AG04450 (cell line): Measurements from ENCODE around the gene COL7A1. TPM values are rescaled to one million over a fixed set of nuclear protein-coding genes. Genes with fewer than 3 reads are reported as not detected.

Experiments used
- CTCF ChIA-PET: fragments of 300-600, 350-600 bp; formaldehyde crosslinking; extraction: SDS; loops from one replicate; lab custom pipeline; 2022; ENCODE audit warnings: antibody characterized with exemption, inconsistent platforms; lab: Charles Lee
- POLR2A ChIA-PET: fragments of 350-600 bp; formaldehyde crosslinking; extraction: SDS; loops from one replicate; lab custom pipeline; 2021; ENCODE audit warnings: antibody characterized with exemption, inconsistent platforms; lab: Yijun Ruan, JAX
- DNase-seq: peaks from one replicate; pipeline ENCODE4 v3.0.0-alpha.2; 2011; ENCODE audit warnings: low read depth, low spot score
- H3K27ac ChIP-seq: one replicate; pipeline ENCODE4 v1.5.1; 2012; ENCODE audit warnings: low read depth, low read length, control low read depth
- H3K27me3 ChIP-seq: one replicate; pipeline ENCODE4 v1.6.0; 2012; ENCODE audit warnings: low read length; ENCODE audit not compliant: control insufficient read depth, insufficient read depth
- H3K4me3 ChIP-seq: 2 replicates; pipeline ENCODE4 v1.5.1; 2011; ENCODE audit warnings: mild to moderate bottlenecking, low read depth, low read length, control low read depth
- H3K9me3 ChIP-seq: 2 replicates; pipeline ENCODE4 v1.5.1; 2012; ENCODE audit warnings: low read length; ENCODE audit not compliant: control insufficient read depth, insufficient read depth
- polyA plus RNA-seq: library from polyadenylated mRNA; depleted of rRNA; stranded (reverse); fragments of >200 nt; gene quantifications from 2 replicates; pipeline ENCODE4 v1.2.3, GENCODE V29; 2011
- TF ChIP-seq, protein P1 (sequence below): IDR thresholded peaks from 2 replicates; pipeline ENCODE4 v1.5.1; 2011; ENCODE audit warnings: low read depth, low read length, control low read depth, inconsistent platforms

Gene COL7A1
- polyA plus RNA-seq, 1 experiment = 19.8 TPM

- no peak for DNase-seq
Observed at GRCh38 chr3:48621461-48621869, 26.3 kb upstream of the COL7A1 start, which contains the start of gene TMEM89. TSS of gene TMEM89 (minus strand) at chr3:48621769. CDS start at chr3:48621756, 13 bp downstream.

DNA sequence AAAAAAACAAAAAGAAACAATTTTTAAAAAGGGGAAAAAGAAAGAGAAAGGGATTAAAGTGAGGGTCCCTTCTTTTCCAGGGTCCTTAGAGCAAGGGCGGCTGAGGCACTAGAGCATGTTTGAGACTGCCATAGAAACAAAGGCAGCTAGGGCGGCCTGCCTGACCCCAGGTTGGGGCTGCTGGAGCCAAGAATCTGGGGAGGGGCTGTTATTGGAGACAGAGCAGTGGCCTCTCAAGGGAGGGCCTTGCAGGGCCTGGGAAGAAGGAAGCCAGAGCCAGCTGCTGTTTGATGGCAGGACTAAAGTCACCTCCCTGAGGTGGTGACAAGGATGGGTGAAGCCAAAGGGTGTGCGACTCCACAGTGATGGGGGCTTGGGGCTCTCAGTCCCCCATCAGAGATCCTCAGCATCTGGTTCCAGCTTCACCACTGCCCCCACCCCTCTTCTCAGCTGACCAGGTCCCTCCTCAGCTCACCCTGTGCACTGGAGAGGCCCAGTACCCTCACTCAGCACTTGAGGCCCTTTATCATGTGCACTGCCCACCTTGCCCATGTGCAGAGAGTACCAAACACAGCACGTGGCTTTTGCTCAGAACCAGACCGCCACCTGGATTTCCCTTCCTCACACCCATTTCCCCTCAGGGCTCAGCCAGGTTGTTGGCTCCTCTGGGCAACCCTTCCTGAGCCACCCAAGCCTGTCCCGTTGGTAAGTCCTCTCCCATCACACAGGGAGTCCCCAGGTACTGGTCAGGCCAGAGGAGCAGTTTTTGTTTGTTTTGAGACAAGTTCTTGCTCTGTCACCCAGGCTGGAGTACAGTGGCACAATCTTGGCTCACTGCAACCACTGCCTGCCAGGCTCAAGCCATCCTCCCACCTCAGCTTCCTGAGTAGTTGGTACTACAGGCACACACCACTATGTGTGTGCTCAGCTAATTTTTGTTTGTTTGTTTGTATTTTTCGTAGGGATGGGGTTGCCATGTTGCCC, 24.7 kb upstream of the COL7A1 start:
- ChIA-PET CTCF (interaction anchor here (1.2 kb wide), 1 partner anchor 120 kb away, joined by 3 read pairs; no protein-coding TSS in a partner anchor), POLR2A (interaction anchor here (0.6 kb wide), 1 partner anchor 20 kb away, joined by 3 read pairs; no protein-coding TSS in a partner anchor)
- Histone ChIP-seq H3K27me3 (no peaks in the 10 kb centered on the region), H3K4me3 (no peak overlapping the region), H3K27ac (no peak overlapping the region), H3K9me3 (peaks cover 19% of the 10 kb centered on the region)
- TF ChIP-seq, protein P1, sequence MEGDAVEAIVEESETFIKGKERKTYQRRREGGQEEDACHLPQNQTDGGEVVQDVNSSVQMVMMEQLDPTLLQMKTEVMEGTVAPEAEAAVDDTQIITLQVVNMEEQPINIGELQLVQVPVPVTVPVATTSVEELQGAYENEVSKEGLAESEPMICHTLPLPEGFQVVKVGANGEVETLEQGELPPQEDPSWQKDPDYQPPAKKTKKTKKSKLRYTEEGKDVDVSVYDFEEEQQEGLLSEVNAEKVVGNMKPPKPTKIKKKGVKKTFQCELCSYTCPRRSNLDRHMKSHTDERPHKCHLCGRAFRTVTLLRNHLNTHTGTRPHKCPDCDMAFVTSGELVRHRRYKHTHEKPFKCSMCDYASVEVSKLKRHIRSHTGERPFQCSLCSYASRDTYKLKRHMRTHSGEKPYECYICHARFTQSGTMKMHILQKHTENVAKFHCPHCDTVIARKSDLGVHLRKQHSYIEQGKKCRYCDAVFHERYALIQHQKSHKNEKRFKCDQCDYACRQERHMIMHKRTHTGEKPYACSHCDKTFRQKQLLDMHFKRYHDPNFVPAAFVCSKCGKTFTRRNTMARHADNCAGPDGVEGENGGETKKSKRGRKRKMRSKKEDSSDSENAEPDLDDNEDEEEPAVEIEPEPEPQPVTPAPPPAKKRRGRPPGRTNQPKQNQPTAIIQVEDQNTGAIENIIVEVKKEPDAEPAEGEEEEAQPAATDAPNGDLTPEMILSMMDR = no peak
- no peak for DNase-seq

More at GRCh38 chr3:48621461-48621869, 26.3 kb upstream of the COL7A1 start, which contains the start of gene TMEM89:
- TF ChIP-seq, protein P1 = no peak
- Histone ChIP-seq H3K27ac (no peak within 1 kb of the TSS), H3K4me3 (no peak within 1 kb of the TSS), H3K27me3 (no peaks in the 10 kb centered on the region), H3K9me3 (peaks cover 16% of the 10 kb centered on the region)
- ChIA-PET CTCF (no interaction called here), POLR2A (no interaction called here)

DNA sequence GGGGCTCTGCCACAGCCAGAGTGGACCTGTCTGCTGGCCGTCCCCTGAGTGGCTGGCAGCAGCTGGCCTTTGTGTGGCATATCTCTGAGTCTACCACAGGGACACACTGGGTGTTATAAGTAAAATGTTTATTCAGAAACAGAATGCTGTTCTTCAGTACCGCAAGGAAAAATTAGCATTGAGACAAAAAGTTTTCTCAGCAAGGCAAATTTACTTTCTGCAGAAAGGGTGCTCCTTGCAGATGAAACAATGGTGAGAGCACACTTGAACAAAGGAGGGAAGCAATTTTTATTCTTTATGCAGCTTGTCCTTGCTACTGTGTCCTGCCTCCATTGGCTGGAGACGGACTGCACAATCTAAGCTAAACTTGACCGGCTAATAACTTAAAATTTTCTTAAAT, 22.4 kb upstream of the COL7A1 start:
- TF ChIP-seq, protein P1 = no peak
- ChIA-PET POLR2A (no interaction called here), CTCF (no interaction called here)
- Histone ChIP-seq H3K9me3 (peaks cover 19% of the 10 kb centered on the region), H3K27me3 (no peaks in the 10 kb centered on the region), H3K27ac (no peak overlapping the region), H3K4me3 (no peak overlapping the region)
- no peak for DNase-seq

- Histone ChIP-seq H3K9me3 (peaks cover 19% of the 10 kb centered on the region), H3K27me3 (no peaks in the 10 kb centered on the region), H3K4me3 (no peak overlapping the region), H3K27ac (peak overlapping the region; percentile 86)
- ChIA-PET CTCF (interaction anchor here (0.7 to 4.0 kb wide), 2 partner anchors 22 to 284 kb away, joined by 3 to 18 read pairs; partner anchors contain the start of gene SLC26A6), POLR2A (no interaction called here)
- TF ChIP-seq, protein P1 = no peak
- peak; percentile 48 for DNase-seq
Observed at GRCh38 chr3:48614044-48614443, 18.9 kb upstream of the COL7A1 start.
